Keratinocyte (primary cell): ENCODE results near the gene EYA3. TPM values are rescaled to one million over a fixed set of nuclear protein-coding genes. Genes with fewer than 3 reads are reported as not detected.
A peak's percentile ranks its signal among the peaks of the same experiment; 100 is the strongest.

Experiments used
- DNase-seq: peaks from one replicate; pipeline ENCODE4 v3.0.0-alpha.2; 2011; ENCODE audit warnings: low read depth, missing footprints, low spot score
- FAIRE-seq: peaks from 2 replicates; lab custom pipeline; 2011; peaks lifted over from hg19 to GRCh38; lab: Jason Lieb, UNC
- H2AFZ ChIP-seq: 2 replicates; pipeline ENCODE4 v1.6.0; 2012; ENCODE audit warnings: low read length, control low read depth, inconsistent platforms; ENCODE audit not compliant: control insufficient read depth
- H3K27ac ChIP-seq: 2 replicates; pipeline ENCODE4 v1.5.1; 2011; ENCODE audit warnings: low read length; ENCODE audit not compliant: control insufficient read depth, insufficient read depth
- H3K27me3 ChIP-seq: 3 replicates; pipeline ENCODE4 v1.6.0; 2011; ENCODE audit warnings: low read length; ENCODE audit not compliant: control insufficient read depth, insufficient read depth; ENCODE audit errors: extremely low read depth
- H3K36me3 ChIP-seq, 2 experiments: 2 replicates in 1 of 2; 3 replicates in 1 of 2; pipeline ENCODE4 v1.5.1; 2011; ENCODE audit warnings: low read length in 2 of 2, mild to moderate bottlenecking in 1 of 2; ENCODE audit not compliant: control insufficient read depth in 2 of 2, insufficient read depth in 2 of 2; ENCODE audit errors: extremely low read depth in 1 of 2
- H3K4me1 ChIP-seq: 3 replicates; pipeline ENCODE4 v1.5.1; 2011; ENCODE audit warnings: low read length; ENCODE audit not compliant: control insufficient read depth, insufficient read depth; ENCODE audit errors: extremely low read depth
- H3K4me2 ChIP-seq: 3 replicates; pipeline ENCODE4 v1.6.0; 2011; ENCODE audit warnings: low read depth, low read length; ENCODE audit not compliant: control insufficient read depth, insufficient read depth; ENCODE audit errors: extremely low read depth
- H3K4me3 ChIP-seq, 3 experiments: fragments of 200-600 bp in 1 of 3; sonication (generic) in 1 of 3; 2 replicates in 2 of 3; 3 replicates in 1 of 3; pipeline ENCODE4 v1.5.1; 2011 to 2016; ENCODE audit warnings: low read length in 3 of 3, mild to moderate bottlenecking in 3 of 3, control low read depth in 2 of 3, inconsistent platforms in 1 of 3, low read depth in 1 of 3, mixed read lengths in 1 of 3, mixed run types in 1 of 3, moderate library complexity in 1 of 3; ENCODE audit not compliant: control insufficient read depth in 2 of 3, insufficient read depth in 2 of 3; ENCODE audit errors: extremely low read depth in 1 of 3
- H3K79me2 ChIP-seq: 2 replicates; pipeline ENCODE4 v1.6.0; 2012; ENCODE audit warnings: low read length; ENCODE audit not compliant: control insufficient read depth, insufficient read depth
- H3K9ac ChIP-seq: 3 replicates; pipeline ENCODE4 v1.6.0; 2011; ENCODE audit warnings: low read length; ENCODE audit not compliant: control insufficient read depth, insufficient read depth; ENCODE audit errors: extremely low read depth
- H3K9me1 ChIP-seq: 3 replicates; pipeline ENCODE4 v1.6.0; 2011; ENCODE audit warnings: low read length; ENCODE audit not compliant: control insufficient read depth, insufficient read depth; ENCODE audit errors: extremely low read depth
- H3K9me3 ChIP-seq: 2 replicates; pipeline ENCODE4 v1.5.1; 2012; ENCODE audit warnings: low read depth, low read length; ENCODE audit not compliant: control insufficient read depth
- H4K20me1 ChIP-seq: 3 replicates; pipeline ENCODE4 v1.6.0; 2011; ENCODE audit warnings: low read length; ENCODE audit not compliant: control insufficient read depth, insufficient read depth; ENCODE audit errors: extremely low read depth
- CTCF ChIP-seq, 3 experiments: IDR thresholded peaks in 1 of 3; conservative IDR thresholded peaks in 1 of 3; optimal IDR thresholded peaks in 1 of 3; 2 replicates in 2 of 3; 3 replicates in 1 of 3; pipeline versions ENCODE3 to v1.5.1; 2011; ENCODE audit warnings: low read length in 3 of 3, mild to moderate bottlenecking in 3 of 3, moderate library complexity in 2 of 3, control low read depth in 1 of 3, inconsistent platforms in 1 of 3; ENCODE audit not compliant: insufficient read depth in 2 of 3; ENCODE audit errors: extremely low read depth in 1 of 3
- EZH2 ChIP-seq: IDR thresholded peaks from one replicate; pipeline ENCODE4 v1.6.1; 2012; ENCODE audit warnings: inconsistent platforms, mild to moderate bottlenecking, low read length, moderate library complexity
- dilution Hi-C: fragments of 300-500 bp; cut with MboI; formaldehyde crosslinking; loops from one replicate; pipeline ENCODE4 v1.7.0; 2020; ENCODE audit warnings: low sequenced_read_pairs; ENCODE audit not compliant: extremely low pct_ligation_motif_present
- polyA plus RNA-seq, 5 experiments: library from polyadenylated mRNA; depleted of rRNA in 3 of 5; stranded (reverse) in 3 of 5; stranded (forward) in 1 of 5; unstranded in 1 of 5; fragments of >200 nt; gene quantifications; 1 replicate in 1 of 5; 2 replicates in 3 of 5; 3 replicates in 1 of 5; pipeline versions ENCODE4 v1.2.1 to v1.2.3, GENCODE V29; 2011 to 2012; ENCODE audit warnings: missing spikeins in 2 of 5, low read depth in 1 of 5, low replicate concordance in 1 of 5

Gene EYA3
- polyA plus RNA-seq, 1 donor (not counting 4 experiments of a cell fraction or from before 2014, with no cell fraction given) = 17.6 TPM

DNA sequence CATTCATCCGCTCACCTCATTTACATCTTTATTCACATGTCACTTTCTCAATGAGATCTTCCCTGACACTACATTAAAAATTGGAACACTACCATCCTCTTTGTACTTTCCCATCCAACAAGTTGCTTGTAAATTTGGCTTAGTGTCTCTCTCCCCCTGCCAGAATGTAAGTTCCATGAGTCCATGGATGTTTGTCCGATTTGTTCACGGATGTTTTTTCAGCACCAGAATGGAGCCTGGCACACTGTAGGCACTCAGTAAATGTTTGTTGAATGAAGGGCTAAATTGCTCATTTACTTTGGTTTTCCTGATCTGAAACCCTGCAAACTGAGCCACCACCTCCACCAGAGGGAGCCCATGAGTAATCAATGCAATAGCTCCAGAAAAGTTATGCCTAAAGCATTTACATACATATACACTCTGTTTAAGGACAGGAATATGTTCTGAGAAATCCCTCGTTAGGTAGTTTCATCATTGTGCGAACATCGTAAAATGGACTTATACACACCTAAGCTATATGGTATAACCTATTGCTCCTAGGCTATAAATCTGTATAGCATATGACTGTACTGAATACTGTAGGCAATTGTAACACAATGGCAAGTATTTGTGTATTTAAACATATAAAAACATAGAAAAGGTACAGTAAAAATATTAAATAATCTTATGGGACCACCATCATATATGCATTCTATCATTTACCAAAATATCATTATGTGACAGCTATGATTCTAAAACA is 2.8 kb upstream of the EYA3 start:
- peak overlapping the region; percentile 82 for H2AFZ ChIP-seq
- no peaks in the 10 kb centered on the region for H4K20me1 ChIP-seq
- H3K4me3 ChIP-seq = no peak overlapping the region
- no peak overlapping the region for H3K4me2 ChIP-seq
- TF ChIP-seq CTCF (optimal IDR thresholded peaks at IDR 0.05 in 1 of 3, IDR thresholded peaks at IDR 0.05 in 1 of 3, conservative IDR thresholded peaks at IDR 0.05 in 1 of 3; ENCODE audit: extremely low read depth in 1 of 3, insufficient read depth in 2 of 3, low read length in 3 of 3) (peak; percentile 74 to 91 (median 77)), EZH2 (no peak)
- H3K9ac ChIP-seq = no peak overlapping the region
- H3K9me1 ChIP-seq = no peaks in the 10 kb centered on the region
- DNase-seq (no peak), FAIRE-seq (peak; percentile 63)
- dilution Hi-C loops = no loop called here
- no peaks in the 10 kb centered on the region for H3K36me3 ChIP-seq
- H3K27me3 ChIP-seq = no peaks in the 10 kb centered on the region
- peaks cover 21% of the 10 kb centered on the region for H3K79me2 ChIP-seq
- H3K9me3 ChIP-seq = no peaks in the 10 kb centered on the region
- peaks cover 13% of the 10 kb centered on the region for H3K4me1 ChIP-seq
- no peak overlapping the region for H3K27ac ChIP-seq

GRCh38 chr1:28087614-28088167 is 719 bp downstream of the EYA3 start:
- FAIRE-seq = no peak
- peak overlapping the region; percentile 81 to 100 (median 88) for H3K4me3 ChIP-seq
- peak overlapping the region; percentile 98 for H3K9ac ChIP-seq
- H4K20me1 ChIP-seq = no peaks in the 10 kb centered on the region
- H3K4me1 ChIP-seq = peaks cover 25% of the 10 kb centered on the region
- H3K79me2 ChIP-seq = peaks cover 55% of the 10 kb centered on the region
- no peak for DNase-seq
- peak overlapping the region; percentile 84 for H3K4me2 ChIP-seq
- H3K9me1 ChIP-seq = no peaks in the 10 kb centered on the region
- peak overlapping the region; percentile 96 for H2AFZ ChIP-seq
- no peaks in the 10 kb centered on the region for H3K9me3 ChIP-seq
- dilution Hi-C loops = no loop called here
- TF ChIP-seq CTCF (optimal IDR thresholded peaks at IDR 0.05 in 1 of 3, IDR thresholded peaks at IDR 0.05 in 1 of 3, conservative IDR thresholded peaks at IDR 0.05 in 1 of 3; ENCODE audit: extremely low read depth in 1 of 3, insufficient read depth in 2 of 3, low read length in 3 of 3) (peak; percentile 20 to 27 (median 24)), EZH2 (no peak)
- H3K36me3 ChIP-seq = no peaks in the 10 kb centered on the region
- H3K27ac ChIP-seq = peak overlapping the region; percentile 94
- H3K27me3 ChIP-seq = no peaks in the 10 kb centered on the region
